HG03378 (cell line): ENCODE results near the gene SLC4A1.

Experiments
- ATAC-seq: cut with Tn5 transposase; IDR thresholded peaks from one replicate; pipeline ENCODE4 v1.9.1; 2021; ENCODE audit warnings: mild to moderate bottlenecking, moderate library complexity; ENCODE audit not compliant: unreplicated experiment

SLC4A1 gene

GRCh38 chr17:44267818-44268490, at the start of gene SLC4A1:
Gene SLC4A1, minus strand, starts transcription at chr17:44268135. Its CDS starts 5,269 bp downstream, at chr17:44262866.
- no peak for ATAC-seq

- no peak for ATAC-seq
Measured at GRCh38 chr17:44317545-44317944, 49.6 kb upstream of the SLC4A1 start.

- no peak for ATAC-seq
Measured at GRCh38 chr17:44315760-44316731, 48.1 kb upstream of the SLC4A1 start.

DNA sequence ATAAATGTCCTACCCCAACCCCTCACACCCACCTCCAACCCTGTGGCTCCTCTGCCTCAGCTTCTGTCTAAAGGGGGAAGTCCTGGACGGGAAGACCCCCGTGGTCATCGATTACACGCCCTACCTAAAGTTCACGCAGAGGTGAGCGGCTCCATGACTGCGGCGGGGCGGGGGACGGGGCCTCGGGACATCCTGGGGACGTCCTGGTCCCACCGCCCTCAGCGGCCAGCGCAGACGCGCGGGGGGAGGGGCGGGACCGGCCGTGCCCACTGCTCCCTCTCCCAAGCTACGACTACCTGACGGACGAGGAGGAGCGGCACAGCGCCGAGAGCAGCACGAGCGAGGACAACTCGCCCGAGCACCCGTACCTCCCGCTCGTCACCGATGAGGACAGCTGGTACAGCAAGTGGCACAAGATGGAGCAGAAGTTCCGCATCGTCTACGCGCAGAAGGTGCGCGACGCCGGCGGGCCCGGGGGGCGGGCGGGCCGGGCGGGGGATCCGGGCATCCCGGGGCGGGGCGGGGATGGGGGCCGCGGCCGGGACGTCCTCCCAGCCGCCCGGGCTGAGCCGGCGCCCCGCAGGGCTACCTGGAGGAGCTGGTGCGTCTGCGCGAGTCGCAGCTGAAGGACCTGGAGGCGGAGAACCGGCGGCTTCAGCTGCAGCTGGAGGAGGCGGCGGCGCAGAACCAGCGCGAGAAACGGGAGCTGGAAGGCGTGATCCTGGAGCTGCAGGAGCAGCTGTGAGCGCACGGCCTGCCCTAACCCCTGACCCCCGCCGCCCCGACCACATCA, 47.1 kb upstream of the SLC4A1 start:
- no peak for ATAC-seq

DNA sequence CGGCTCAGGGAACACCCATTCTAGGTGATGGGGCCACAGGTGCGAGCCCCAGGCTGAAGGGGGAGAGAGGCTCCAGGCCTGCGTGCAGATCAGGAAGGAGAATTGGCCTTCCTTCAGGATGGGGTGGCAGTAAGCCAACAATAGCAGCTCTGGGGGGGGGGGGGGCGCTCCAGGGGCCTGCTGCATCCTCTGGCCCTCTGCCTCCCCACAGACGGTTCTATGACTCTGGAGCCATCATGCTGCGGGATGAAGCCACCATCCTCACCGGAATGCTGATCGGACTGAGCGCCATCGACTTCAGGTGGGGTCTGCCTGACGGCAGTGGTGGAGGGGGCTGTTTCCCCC, 46.6 kb upstream of the SLC4A1 start:
- no peak for ATAC-seq

DNA sequence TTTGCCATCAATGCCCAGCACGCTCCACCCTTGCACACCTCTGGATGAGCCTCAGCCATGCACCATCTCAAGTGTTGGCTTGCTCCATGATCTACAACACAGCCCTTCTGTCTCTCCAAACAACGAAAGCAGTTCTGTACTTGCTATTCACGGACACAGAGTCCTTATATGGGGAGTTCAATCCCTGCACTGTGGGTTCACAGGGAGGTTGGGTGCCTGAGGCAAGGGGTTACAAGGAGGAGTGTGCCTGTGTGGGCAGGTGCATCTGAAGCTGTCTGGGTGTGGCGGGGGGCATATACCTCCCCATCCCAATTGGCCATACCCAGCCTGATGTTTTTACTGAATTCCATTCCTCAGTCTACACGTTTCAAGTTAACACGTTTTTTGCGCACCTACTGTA, 46.1 kb upstream of the SLC4A1 start:
- no peak for ATAC-seq

GRCh38 chr17:44312396-44313104, 44.6 kb upstream of the SLC4A1 start:
- no peak for ATAC-seq

- ATAC-seq, result no peak
Measured at GRCh38 chr17:44311562-44312181, 43.7 kb upstream of the SLC4A1 start.

- no peak for ATAC-seq
Measured at GRCh38 chr17:44310609-44311376, 42.9 kb upstream of the SLC4A1 start.

DNA sequence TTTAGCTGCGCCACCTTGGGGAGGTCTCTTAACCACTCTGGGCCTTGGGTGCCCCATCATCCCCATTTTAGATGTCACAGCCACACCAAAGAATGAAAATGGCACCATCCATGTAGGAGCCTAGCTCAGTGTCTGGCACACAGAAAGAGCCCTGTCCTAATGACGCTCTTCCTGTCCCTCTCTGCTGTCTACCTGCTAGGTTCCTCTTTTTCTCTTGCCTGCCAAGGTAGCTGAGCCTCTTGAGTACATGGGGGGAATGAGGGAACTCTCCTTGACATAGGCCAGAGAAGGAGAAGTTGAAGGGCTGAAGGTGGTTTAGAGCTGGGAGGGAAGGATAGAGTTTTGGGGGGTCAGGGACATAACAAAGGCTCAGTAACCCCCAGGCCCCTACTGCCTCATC, 42.3 kb upstream of the SLC4A1 start:
- ATAC-seq, result no peak

DNA sequence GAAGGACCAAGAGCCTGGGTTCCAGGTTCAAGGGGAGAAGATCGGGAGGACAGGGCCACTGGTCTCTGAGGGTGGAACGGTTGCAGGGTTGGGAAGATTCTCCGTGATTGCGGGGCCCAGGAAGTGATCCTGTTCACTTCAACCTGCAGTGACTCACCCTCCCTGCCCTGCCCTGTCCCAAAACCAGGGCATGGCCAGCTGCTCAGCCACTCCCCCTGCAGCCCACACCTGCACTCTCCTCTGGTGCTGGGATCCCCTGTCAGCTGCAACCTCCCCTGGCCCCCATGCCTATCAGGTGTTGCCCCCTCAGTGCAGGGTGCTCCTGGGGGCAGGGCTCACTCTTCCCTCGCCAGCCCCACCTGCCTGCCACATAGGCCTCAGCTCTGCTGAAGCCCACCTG, 41.5 kb upstream of the SLC4A1 start:
- no peak for ATAC-seq

DNA sequence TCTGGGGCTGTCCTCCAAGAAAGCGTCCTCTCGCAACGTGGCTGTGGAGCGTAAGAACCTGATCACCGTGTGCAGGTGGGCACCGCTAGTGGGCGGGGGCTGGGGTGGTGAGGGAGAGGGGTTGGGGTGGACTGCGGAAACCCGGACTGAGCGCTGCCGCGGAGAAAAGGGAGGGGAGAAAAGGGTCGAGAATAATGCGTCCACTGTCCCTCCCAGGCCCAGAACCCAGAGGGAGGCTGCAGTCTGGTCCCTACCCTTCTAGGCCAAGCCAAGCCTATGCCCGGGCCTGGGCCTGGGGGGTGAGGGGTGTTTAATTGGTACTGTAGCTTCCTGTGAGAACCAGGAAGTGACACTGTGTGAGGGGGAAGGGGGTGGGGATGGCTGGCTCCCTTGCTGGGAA, 40.9 kb upstream of the SLC4A1 start:
- no peak for ATAC-seq

DNA sequence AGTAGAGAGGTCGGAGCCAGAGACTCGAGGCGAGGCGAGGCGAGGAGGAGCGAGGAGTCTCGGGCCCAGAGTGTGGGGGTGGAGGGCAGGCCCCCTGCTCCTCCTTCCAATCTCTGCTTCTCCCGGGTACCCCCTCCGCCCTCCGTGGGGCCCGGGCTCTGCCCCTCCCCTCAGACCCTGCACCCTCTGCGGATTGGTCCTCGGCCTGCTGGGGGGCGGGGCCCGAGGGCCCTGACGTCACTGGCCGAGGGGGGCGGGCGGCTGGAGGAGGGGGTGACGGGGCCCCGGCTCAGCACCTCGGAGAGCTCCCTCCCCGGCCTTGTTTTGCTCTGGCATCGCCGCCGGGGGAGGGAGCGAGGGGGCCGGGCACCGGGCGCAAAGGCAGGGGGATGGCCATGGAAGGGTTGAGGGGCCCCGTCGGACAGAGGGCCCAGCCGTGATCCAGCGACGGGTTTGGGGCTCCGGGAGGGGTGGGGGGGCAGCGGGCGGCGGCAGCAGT, 40.4 kb upstream of the SLC4A1 start, which contains the start of gene RUNDC3A:
RUNDC3A (plus strand) TSS at position 282 of the 499 bp plus-strand sequence. CDS start 232 bp downstream, outside the sequence.
- no peak for ATAC-seq

GRCh38 chr17:44307387-44308186, 39.7 kb upstream of the SLC4A1 start:
- ATAC-seq, result no peak

DNA sequence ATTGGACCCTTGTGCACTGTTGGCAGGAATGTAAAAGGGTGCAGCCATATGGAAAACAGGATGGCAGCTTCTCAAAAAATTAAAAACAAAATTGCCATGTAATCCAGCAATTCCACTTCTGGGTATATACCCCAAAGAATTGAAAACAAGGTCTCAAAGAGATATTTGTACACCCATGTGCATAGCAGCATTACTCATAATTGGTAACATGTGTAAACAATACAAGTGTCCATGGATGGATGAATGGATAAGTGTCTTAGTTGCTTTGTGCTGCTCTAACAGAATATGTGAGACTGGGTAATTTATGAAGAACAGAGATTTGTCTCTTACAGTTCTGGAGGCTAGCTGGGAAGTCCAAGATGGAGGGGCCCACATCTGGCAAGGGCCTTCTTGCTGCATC, 36.7 kb upstream of the SLC4A1 start:
- ATAC-seq, result no peak

DNA sequence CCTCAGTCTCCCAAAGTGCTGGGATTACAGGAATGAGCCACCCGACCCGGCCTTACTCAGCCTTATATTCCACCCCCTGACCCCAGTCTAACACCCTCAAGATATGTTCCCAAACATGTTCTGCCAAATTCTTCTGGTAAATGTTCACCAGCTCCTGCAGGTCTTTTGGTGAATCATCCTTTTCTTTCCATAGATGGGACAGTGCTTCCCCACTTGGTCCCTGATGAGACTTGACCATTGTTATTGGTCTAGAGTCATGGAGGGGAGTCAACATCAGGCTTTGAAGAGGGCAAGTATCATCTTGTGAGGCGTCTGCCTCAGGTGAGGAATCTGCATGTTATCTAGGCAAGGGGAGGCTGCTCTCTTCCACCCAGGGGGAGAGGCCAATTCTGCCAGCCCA, 30.0 kb upstream of the SLC4A1 start:
- ATAC-seq, result no peak

DNA sequence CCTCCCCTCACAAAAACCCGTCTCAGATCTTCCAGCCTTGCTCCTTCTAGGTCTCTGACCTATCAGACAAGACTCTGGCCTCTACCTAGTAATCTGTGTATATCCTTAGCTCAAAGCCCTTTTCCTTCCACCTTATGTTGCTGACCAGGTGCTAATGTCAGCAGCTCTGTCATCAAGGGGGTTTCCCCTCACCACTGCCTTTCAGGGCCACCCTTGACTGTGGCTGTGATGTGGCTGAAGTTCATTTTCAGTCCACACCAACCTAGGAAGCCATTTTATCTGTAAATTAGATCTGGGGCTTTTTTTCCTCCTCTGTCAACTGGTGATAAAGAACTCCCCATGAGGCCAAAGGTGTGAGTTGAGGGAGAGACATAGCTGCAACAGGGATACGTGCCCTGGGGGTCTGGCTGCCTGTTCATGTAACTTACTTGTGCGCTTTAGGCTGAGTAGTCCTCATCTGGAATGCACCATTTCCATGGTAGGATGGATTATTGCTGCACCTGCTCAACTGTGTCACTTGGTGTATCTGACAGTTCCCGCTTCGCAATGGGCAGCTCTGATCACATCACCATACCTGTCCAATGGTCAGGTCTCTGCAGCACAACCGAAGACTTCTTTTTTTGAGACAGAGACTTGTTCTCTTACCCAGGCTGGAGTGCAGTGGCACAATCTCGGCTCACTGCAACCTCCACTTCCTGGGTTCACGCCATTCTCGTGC, 25.7 kb upstream of the SLC4A1 start:
- no peak for ATAC-seq

GRCh38 chr17:44287651-44288050, 19.7 kb upstream of the SLC4A1 start:
- no peak for ATAC-seq
